Neuron (in vitro differentiated cells): Measurements from ENCODE around the gene QSOX2.
"Not testable (repeated sequence)": the region's sequence is repeated elsewhere in the genome, so short reads cannot be mapped to it uniquely, and the experiment has no call there.

Experiments
- H2AFZ ChIP-seq: one replicate; pipeline ENCODE4 v1.6.1; 2013; ENCODE audit warnings: low read depth, mild to moderate bottlenecking, inconsistent platforms, low read length, moderate library complexity
- H3K27me3 ChIP-seq: one replicate; pipeline ENCODE4 v1.6.1; 2013; ENCODE audit warnings: low read length; ENCODE audit not compliant: insufficient read depth
- H3K36me3 ChIP-seq: one replicate; pipeline ENCODE4 v1.6.1; 2013; ENCODE audit warnings: low read length; ENCODE audit not compliant: insufficient read depth
- H3K4me1 ChIP-seq: one replicate; pipeline ENCODE4 v1.6.1; 2013; ENCODE audit warnings: low read length; ENCODE audit not compliant: insufficient read depth
- H3K4me3 ChIP-seq: 2 replicates; pipeline ENCODE4 v1.5.1; 2013; ENCODE audit warnings: mild to moderate bottlenecking, low read length, moderate library complexity
- H3K9me3 ChIP-seq: one replicate; pipeline ENCODE4 v1.6.1; 2013; ENCODE audit warnings: low read length

The QSOX2 gene

GRCh38 chr9:136239135-136239982 lies 6.3 kb downstream of the QSOX2 start:
- Histone ChIP-seq H3K36me3 (peaks cover 20% of the 10 kb centered on the region), H2AFZ (no peak overlapping the region), H3K27me3 (no peaks in the 10 kb centered on the region), H3K4me3 (no peak overlapping the region), H3K4me1 (peaks cover 23% of the 10 kb centered on the region), H3K9me3 (no peaks in the 10 kb centered on the region)

GRCh38 chr9:136238342-136238732 lies 7.3 kb downstream of the QSOX2 start:
- peaks cover 13% of the 10 kb centered on the region for H3K4me1 ChIP-seq
- H3K9me3 ChIP-seq: no peaks in the 10 kb centered on the region
- no peak overlapping the region for H2AFZ ChIP-seq
- peaks cover 20% of the 10 kb centered on the region for H3K36me3 ChIP-seq
- no peaks in the 10 kb centered on the region for H3K27me3 ChIP-seq
- H3K4me3 ChIP-seq: no peak overlapping the region

- Histone ChIP-seq H3K27me3 (no peaks in the 10 kb centered on the region), H3K4me1 (peaks cover 7% of the 10 kb centered on the region), H3K4me3 (no peak overlapping the region), H2AFZ (no peak overlapping the region), H3K36me3 (peaks cover 20% of the 10 kb centered on the region), H3K9me3 (no peaks in the 10 kb centered on the region)
Observed at GRCh38 chr9:136237486-136238341, 7.9 kb downstream of the QSOX2 start.

DNA sequence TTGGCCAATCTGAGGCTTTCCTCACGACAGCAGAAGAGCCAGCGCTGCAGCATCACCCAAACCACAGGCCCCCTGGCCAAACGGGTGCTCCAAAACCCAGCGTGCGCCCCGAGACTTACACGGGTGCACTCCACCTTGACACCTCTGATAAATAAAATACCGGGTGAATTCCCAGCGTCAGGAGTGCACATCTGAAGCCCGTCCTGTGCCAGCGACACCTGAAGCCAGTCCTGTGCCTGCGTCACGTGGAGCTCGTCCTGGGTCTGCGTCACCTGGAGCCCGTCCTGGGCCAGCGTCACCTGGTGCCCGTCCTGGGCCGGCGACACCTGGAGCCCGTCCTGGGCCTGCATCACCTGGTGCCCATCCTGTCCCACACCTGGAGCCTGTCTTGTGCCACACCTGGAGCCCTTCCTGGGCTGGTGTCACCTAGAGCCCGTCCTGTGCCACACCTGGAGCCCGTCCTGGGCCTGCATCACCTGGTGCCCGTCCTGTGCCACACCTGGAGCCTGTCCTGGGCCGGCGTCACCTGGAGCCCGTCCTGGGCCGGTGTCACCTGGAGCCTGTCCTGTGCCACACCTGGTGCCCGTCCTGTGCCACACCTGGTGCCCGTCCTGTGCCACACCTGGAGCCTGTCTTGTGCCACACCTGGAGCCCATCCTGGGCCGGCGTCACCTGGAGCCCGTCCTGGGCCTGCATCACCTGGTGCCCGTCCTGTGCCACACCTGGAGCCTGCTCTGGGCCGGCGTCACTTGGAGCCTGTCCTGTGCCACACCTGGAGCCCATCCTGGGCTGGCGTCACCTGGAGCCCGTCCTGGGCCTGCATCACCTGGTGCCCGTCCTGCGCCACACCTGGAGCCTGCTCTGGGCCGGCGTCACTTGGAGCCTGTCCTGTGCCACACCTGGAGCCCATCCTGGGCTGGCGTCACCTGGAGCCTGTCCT lies 8.9 kb downstream of the QSOX2 start:
- not testable (repeated sequence) for H3K4me1 ChIP-seq, H2AFZ ChIP-seq, H3K27me3 ChIP-seq, H3K9me3 ChIP-seq, H3K4me3 ChIP-seq
- peaks cover 20% of the 10 kb centered on the region for H3K36me3 ChIP-seq

DNA sequence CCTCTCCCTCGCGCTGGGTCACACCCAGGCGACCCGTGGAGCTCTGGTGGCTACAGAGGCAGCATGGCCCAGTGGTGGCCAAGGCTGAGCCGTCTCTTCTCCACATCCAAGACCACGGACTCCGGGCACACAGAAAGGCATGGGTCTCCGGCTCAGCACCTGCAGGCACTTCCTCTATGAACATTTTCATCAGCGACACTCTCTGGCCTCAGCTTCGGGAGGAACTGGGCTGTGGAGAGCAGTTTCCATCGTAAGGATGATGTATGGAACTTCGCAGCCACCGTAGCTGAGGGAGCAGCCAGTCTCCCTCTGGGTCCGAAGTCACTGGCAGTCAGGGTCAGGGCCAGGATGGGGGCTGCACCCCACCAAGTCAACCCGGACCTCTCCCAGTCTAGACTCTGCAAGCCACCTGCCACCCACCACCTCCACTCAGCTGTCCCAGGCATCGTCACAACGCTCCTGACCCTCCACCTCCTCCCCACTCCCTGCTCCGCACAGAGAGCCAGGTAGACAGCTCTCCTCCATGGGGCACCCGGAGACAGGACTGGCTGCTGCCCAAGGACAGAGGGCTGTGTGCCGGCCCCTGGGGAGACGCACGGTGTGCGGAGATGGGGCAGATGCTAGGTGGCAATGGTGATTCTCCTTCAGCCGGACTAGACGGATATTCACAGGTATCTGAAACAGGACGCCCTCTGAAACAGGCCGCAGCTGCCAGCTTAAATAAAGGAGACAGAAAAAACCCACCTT lies 9.7 kb downstream of the QSOX2 start:
- no peak overlapping the region for H3K4me3 ChIP-seq
- H3K27me3 ChIP-seq: no peaks in the 10 kb centered on the region
- H3K9me3 ChIP-seq: no peaks in the 10 kb centered on the region
- peaks cover 20% of the 10 kb centered on the region for H3K36me3 ChIP-seq
- H2AFZ ChIP-seq: no peak overlapping the region
- peaks cover 5% of the 10 kb centered on the region for H3K4me1 ChIP-seq

DNA sequence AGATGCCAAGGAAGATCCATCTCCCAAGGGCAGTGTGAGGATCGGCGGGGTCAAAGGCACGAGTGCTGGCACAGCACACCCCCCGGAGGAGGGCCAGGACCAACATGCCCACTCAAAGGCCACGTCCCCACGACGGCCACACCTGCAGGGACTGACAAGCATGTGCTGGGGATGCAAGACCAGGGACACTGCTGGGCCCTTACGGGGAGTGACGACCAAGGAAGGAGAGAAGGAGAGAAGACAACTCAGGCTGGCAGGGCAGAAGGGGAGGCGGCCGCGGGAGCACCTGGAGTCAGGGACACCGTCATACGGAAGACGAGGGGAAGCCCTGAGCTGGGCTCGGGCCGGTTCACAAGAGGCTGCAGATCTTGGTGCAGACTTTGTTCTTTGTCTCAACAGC lies 10.4 kb downstream of the QSOX2 start:
- peaks cover 3% of the 10 kb centered on the region for H3K4me1 ChIP-seq
- no peaks in the 10 kb centered on the region for H3K27me3 ChIP-seq
- H2AFZ ChIP-seq: no peak overlapping the region
- H3K4me3 ChIP-seq: no peak overlapping the region
- no peaks in the 10 kb centered on the region for H3K9me3 ChIP-seq
- H3K36me3 ChIP-seq: peaks cover 20% of the 10 kb centered on the region

DNA sequence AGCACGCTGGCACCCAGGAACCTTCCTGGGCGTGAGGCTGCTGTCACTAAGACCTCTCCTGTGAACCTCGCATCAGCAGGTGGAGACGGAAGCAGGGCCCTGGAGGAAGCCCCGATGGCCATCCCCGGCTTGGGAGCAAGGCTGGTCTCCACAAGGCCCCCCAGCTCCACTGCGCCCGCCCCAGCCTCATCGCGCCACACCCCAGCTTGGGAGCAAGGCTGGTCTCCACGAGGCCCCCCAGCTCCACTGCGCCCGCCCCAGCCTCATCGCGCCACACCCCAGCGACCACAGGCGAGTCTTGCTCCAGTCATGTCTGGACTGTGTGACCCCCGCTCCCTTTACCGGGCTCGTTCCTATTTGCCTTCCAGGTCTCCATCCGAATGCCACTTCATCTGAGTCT lies 11.0 kb downstream of the QSOX2 start:
- H3K27me3 ChIP-seq: no peaks in the 10 kb centered on the region
- peaks cover 20% of the 10 kb centered on the region for H3K36me3 ChIP-seq
- H3K4me1 ChIP-seq: no peaks in the 10 kb centered on the region
- no peak overlapping the region for H2AFZ ChIP-seq
- no peaks in the 10 kb centered on the region for H3K9me3 ChIP-seq
- no peak overlapping the region for H3K4me3 ChIP-seq

DNA sequence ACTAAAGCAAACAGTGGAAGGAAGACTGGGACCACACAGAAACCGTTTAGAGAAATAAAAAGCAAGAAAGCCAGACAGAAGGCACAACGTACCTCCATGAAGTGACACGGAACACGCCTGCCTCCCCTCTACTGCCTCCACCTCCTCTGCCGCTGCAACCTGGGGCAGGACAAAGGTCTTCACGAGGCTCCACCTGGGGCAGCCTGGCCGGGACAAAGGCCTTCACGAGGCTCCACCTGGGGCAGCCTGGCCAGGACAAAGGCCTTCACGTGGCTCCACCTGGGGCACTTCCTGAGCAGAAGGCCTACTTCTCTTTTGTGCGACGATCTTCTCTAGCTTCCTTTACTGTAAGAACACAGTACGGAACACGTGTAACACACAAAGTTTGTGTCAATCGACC lies 11.7 kb downstream of the QSOX2 start:
- Histone ChIP-seq H3K4me1 (no peaks in the 10 kb centered on the region), H3K36me3 (peaks cover 20% of the 10 kb centered on the region)

DNA sequence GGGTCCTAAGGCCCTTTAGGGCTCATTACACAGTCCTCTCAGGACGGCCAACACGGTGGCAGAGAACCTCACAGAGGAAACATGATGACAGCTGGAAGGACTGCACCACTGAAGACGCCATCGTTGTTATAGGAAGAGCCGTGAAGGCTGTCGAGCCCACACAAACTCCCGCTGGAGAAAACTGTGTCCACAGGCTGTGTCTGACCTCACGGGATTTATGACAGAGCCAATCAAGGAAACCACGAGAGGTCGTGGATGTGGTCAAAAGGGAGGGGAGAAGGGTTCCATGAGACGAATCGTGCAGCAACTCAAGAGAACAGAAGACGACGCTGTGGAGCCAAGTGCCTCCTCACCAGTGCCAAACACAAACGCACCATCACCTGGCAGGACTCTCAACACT lies 12.2 kb downstream of the QSOX2 start:
- H3K36me3 ChIP-seq: peaks cover 20% of the 10 kb centered on the region
- H3K4me1 ChIP-seq: peaks cover 2% of the 10 kb centered on the region
- no peak overlapping the region for H3K4me3 ChIP-seq
- no peaks in the 10 kb centered on the region for H3K27me3 ChIP-seq
- H2AFZ ChIP-seq: no peak overlapping the region
- no peaks in the 10 kb centered on the region for H3K9me3 ChIP-seq

More for the DNA sequence above, 11.7 kb downstream of the QSOX2 start:
- no peaks in the 10 kb centered on the region for H3K27me3 ChIP-seq
- no peak overlapping the region for H3K4me3 ChIP-seq
- no peak overlapping the region for H2AFZ ChIP-seq
- H3K9me3 ChIP-seq: no peaks in the 10 kb centered on the region

DNA sequence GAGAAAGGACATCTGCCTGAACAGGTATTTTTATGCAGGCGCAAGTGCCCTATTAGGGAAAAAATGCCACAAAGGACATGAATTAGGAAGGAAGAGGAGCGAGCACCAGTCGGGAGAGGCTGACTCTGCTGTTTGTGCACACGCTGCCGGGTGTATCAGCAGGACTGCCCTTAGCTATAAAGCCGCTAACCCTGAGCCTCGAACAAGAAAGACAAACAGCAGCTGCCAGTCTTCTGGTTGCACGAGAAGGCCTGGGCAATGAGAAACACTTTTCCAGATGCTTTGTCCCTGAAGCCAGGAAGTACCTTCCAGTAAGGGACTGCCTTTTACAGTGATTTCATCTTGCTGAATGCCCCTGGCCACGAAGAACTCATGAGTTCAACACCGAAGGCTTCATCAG lies 12.6 kb downstream of the QSOX2 start:
- no peak overlapping the region for H3K4me3 ChIP-seq
- H3K4me1 ChIP-seq: peaks cover 4% of the 10 kb centered on the region
- peaks cover 20% of the 10 kb centered on the region for H3K36me3 ChIP-seq
- no peaks in the 10 kb centered on the region for H3K9me3 ChIP-seq
- H3K27me3 ChIP-seq: no peaks in the 10 kb centered on the region
- H2AFZ ChIP-seq: no peak overlapping the region

DNA sequence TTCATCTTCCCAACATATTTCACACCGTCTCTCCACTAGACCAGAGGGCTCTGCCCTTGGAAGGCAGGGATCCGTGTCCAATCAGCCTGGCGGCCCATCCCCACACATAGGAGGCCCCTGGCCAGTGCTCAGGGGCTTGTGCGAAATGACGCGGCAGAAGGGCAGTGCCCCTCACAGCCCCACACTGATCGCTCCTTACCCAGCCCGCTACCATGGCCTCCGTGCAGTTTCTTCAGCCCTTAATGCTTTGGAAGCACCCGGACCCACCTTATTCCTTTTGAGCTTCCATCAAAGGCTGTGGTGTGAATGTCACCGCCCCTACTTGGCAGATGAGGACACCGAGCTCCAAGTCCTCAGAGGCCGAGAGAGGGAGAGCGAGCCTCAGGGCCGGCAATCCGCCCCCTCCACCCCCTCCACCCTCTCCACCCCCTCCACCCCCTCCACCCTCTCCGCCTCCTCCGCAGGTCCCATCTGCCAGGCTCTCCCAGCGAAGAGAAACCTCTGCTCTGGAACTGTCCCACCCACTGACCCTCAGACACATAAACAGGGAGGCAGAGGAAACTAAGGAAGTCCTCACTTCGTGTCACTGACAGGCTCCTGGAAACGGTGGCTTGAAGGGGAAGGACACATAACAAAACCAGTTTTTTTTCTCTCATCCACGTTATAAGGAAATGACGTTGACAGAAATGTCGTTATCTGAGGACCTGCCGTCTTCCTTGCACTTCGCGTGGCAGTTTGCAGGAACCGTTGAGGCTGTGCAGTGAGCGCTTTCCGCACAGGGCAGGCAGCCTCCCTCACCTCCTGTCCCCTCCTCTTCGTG lies 13.9 kb downstream of the QSOX2 start:
- Histone ChIP-seq H2AFZ (no peak overlapping the region), H3K4me1 (peaks cover 4% of the 10 kb centered on the region), H3K9me3 (no peaks in the 10 kb centered on the region), H3K4me3 (no peak overlapping the region), H3K27me3 (no peaks in the 10 kb centered on the region), H3K36me3 (peaks cover 20% of the 10 kb centered on the region)
